ENCODE measurements around the gene AHRR.

Gene AHRR

DNA sequence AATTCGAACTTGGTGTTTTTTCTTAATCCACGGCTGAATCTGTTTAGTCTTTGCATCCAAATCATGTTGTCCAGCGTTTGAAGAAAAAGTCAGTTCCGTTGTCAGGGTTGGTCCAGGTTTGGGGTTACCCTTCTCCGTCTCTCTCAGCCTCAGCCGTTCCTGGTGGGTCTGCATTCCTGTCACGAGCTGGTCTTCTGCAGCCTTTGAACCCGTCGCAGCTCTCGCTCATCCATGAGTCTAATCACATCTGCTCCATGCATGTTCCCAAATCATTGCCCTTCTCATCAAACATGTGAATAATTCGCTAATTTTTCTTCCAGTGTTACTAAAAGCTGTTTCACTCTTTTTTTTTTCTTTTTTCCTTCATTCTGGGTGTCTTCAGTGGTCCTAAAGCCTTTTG lies 82.5 kb downstream of the AHRR start:
- no CpG with 5 or more reads among the region's 11 CpGs for WGBS (ENCODE audit: extremely low coverage, insufficient coverage, insufficient read length)
- H3K27ac ChIP-seq (ENCODE audit: low read depth, low read length), result no peak overlapping the region
- no peak overlapping the region for H3K4me2 ChIP-seq (ENCODE audit: low read length)
- H2BK12ac ChIP-seq (ENCODE audit: low read length), result no peak overlapping the region
- H3K4ac ChIP-seq (ENCODE audit: low read depth, low read length), result no peak overlapping the region
- H3K79me2 ChIP-seq (ENCODE audit: control insufficient read depth, insufficient read depth, low read length, poor library complexity), result no peaks in the 10 kb centered on the region
- H4K91ac ChIP-seq (ENCODE audit: low read depth, low read length), result no peak overlapping the region
- H2BK120ac ChIP-seq (ENCODE audit: insufficient read depth, low read length, poor library complexity), result no peak overlapping the region
- no peak overlapping the region for H4K8ac ChIP-seq (ENCODE audit: low read depth, low read length)
- H3K4me1 ChIP-seq (ENCODE audit: control insufficient read depth in 1 of 2, insufficient read depth in 2 of 2, low read length in 2 of 2), result peaks cover 3 to 14% of the 10 kb centered on the region in 2 experiments
- DNase-seq, result no peak
- H3K27me3 ChIP-seq (ENCODE audit: insufficient read depth, low read length), result no peaks in the 10 kb centered on the region
- peaks cover 2% of the 10 kb centered on the region for H3K9me3 ChIP-seq (ENCODE audit: insufficient read depth, low read depth, low read length)
- H2AFZ ChIP-seq (ENCODE audit: insufficient read depth, low read length, poor library complexity), result no peak overlapping the region
- no peak overlapping the region for H4K12ac ChIP-seq (ENCODE audit: low read depth, low read length)
- no peak overlapping the region for H3K23ac ChIP-seq (ENCODE audit: low read length)
- H3K4me3 ChIP-seq (ENCODE audit: low read depth, low read length), result no peak overlapping the region
- peaks cover 6% of the 10 kb centered on the region for H3K79me1 ChIP-seq (ENCODE audit: low read length)
- H3K18ac ChIP-seq (ENCODE audit: low read length), result no peak overlapping the region
- no peak overlapping the region for H3K9ac ChIP-seq (ENCODE audit: low read length)
- no peak overlapping the region for H3K14ac ChIP-seq (ENCODE audit: low read length)
- H3K36me3 ChIP-seq (ENCODE audit: control insufficient read depth in 1 of 2, insufficient read depth in 2 of 2, low read length in 2 of 2), result no peaks in the 10 kb centered on the region
- no peak overlapping the region for H2AK5ac ChIP-seq (ENCODE audit: low read length)
- H2BK5ac ChIP-seq (ENCODE audit: low read depth, low read length, poor library complexity), result no peak overlapping the region

- no peak overlapping the region for H4K91ac ChIP-seq (ENCODE audit: low read depth, low read length)
- H3K9me3 ChIP-seq (ENCODE audit: insufficient read depth, low read depth, low read length), result peaks cover 2% of the 10 kb centered on the region
- H2BK12ac ChIP-seq (ENCODE audit: low read length), result no peak overlapping the region
- H2AFZ ChIP-seq (ENCODE audit: insufficient read depth, low read length, poor library complexity), result no peak overlapping the region
- DNase-seq, result no peak
- no peak overlapping the region for H2BK5ac ChIP-seq (ENCODE audit: low read depth, low read length, poor library complexity)
- H3K36me3 ChIP-seq (ENCODE audit: control insufficient read depth in 1 of 2, insufficient read depth in 2 of 2, low read length in 2 of 2), result no peaks in the 10 kb centered on the region
- no peaks in the 10 kb centered on the region for H3K79me2 ChIP-seq (ENCODE audit: control insufficient read depth, insufficient read depth, low read length, poor library complexity)
- H3K4me1 ChIP-seq (ENCODE audit: control insufficient read depth in 1 of 2, insufficient read depth in 2 of 2, low read length in 2 of 2), result peaks cover 0 to 10% of the 10 kb centered on the region in 2 experiments
- H2AK5ac ChIP-seq (ENCODE audit: low read length), result no peak overlapping the region
- no peak overlapping the region for H3K4me3 ChIP-seq (ENCODE audit: low read depth, low read length)
- H3K4me2 ChIP-seq (ENCODE audit: low read length), result no peak overlapping the region
- H4K8ac ChIP-seq (ENCODE audit: low read depth, low read length), result no peak overlapping the region
- no peak overlapping the region for H3K4ac ChIP-seq (ENCODE audit: low read depth, low read length)
- peak overlapping the region; percentile 38 for H3K9ac ChIP-seq (ENCODE audit: low read length)
- no peaks in the 10 kb centered on the region for H3K27me3 ChIP-seq (ENCODE audit: insufficient read depth, low read length)
- no peak overlapping the region for H3K27ac ChIP-seq (ENCODE audit: low read depth, low read length)
- no peak overlapping the region for H3K23ac ChIP-seq (ENCODE audit: low read length)
- H3K14ac ChIP-seq (ENCODE audit: low read length), result no peak overlapping the region
- no peak overlapping the region for H4K12ac ChIP-seq (ENCODE audit: low read depth, low read length)
- no peak overlapping the region for H3K18ac ChIP-seq (ENCODE audit: low read length)
- peaks cover 5% of the 10 kb centered on the region for H3K79me1 ChIP-seq (ENCODE audit: low read length)
- WGBS (ENCODE audit: extremely low coverage, insufficient coverage, insufficient read length), result no CpG with 5 or more reads among the region's 12 CpGs
- H2BK120ac ChIP-seq (ENCODE audit: insufficient read depth, low read length, poor library complexity), result no peak overlapping the region
These were observed 83.2 kb downstream of the AHRR start for GRCh38 chr5:404666-405241.

GRCh38 chr5:405421-405820 lies 83.9 kb downstream of the AHRR start:
- Histone ChIP-seq H4K12ac (ENCODE audit: low read depth, low read length) (no peak overlapping the region), H3K4me3 (ENCODE audit: low read depth, low read length) (no peak overlapping the region), H3K4ac (ENCODE audit: low read depth, low read length) (no peak overlapping the region), H3K79me1 (ENCODE audit: low read length) (peaks cover 5% of the 10 kb centered on the region), H3K79me2 (ENCODE audit: control insufficient read depth, insufficient read depth, low read length, poor library complexity) (no peaks in the 10 kb centered on the region), H2BK5ac (ENCODE audit: low read depth, low read length, poor library complexity) (no peak overlapping the region), H3K27me3 (ENCODE audit: insufficient read depth, low read length) (no peaks in the 10 kb centered on the region), H3K27ac (ENCODE audit: low read depth, low read length) (no peak overlapping the region), H3K23ac (ENCODE audit: low read length) (no peak overlapping the region), H2BK120ac (ENCODE audit: insufficient read depth, low read length, poor library complexity) (no peak overlapping the region), H3K9ac (ENCODE audit: low read length) (no peak overlapping the region), H2BK12ac (ENCODE audit: low read length) (no peak overlapping the region), H3K4me2 (ENCODE audit: low read length) (no peak overlapping the region), H3K36me3 (ENCODE audit: control insufficient read depth in 1 of 2, insufficient read depth in 2 of 2, low read length in 2 of 2) (no peaks in the 10 kb centered on the region), H4K91ac (ENCODE audit: low read depth, low read length) (no peak overlapping the region), H2AK5ac (ENCODE audit: low read length) (no peak overlapping the region), H3K14ac (ENCODE audit: low read length) (no peak overlapping the region), H3K9me3 (ENCODE audit: insufficient read depth, low read depth, low read length) (peaks cover 2% of the 10 kb centered on the region), H3K18ac (ENCODE audit: low read length) (no peak overlapping the region), H4K8ac (ENCODE audit: low read depth, low read length) (no peak overlapping the region), H3K4me1 (ENCODE audit: control insufficient read depth in 1 of 2, insufficient read depth in 2 of 2, low read length in 2 of 2) (peaks cover 0 to 8% of the 10 kb centered on the region in 2 experiments), H2AFZ (ENCODE audit: insufficient read depth, low read length, poor library complexity) (no peak overlapping the region)
- DNase-seq, result no peak
- WGBS (ENCODE audit: extremely low coverage, insufficient coverage, insufficient read length), result no CpG with 5 or more reads among the region's 18 CpGs

- no CpG with 5 or more reads among the region's 9 CpGs for whole genome bisulfite sequencing (ENCODE audit: extremely low coverage, insufficient coverage, insufficient read length)
- no peak overlapping the region for H3K14ac ChIP-seq (ENCODE audit: low read length)
These were observed 84.5 kb downstream of the AHRR start for GRCh38 chr5:406041-406440.

More at GRCh38 chr5:406041-406440, 84.5 kb downstream of the AHRR start:
- no peak overlapping the region for H3K4me2 ChIP-seq (ENCODE audit: low read length)
- H3K4ac ChIP-seq (ENCODE audit: low read depth, low read length), result no peak overlapping the region
- H3K36me3 ChIP-seq (ENCODE audit: control insufficient read depth in 1 of 2, insufficient read depth in 2 of 2, low read length in 2 of 2), result no peaks in the 10 kb centered on the region
- no peak overlapping the region for H3K23ac ChIP-seq (ENCODE audit: low read length)
- peaks cover 5% of the 10 kb centered on the region for H3K79me1 ChIP-seq (ENCODE audit: low read length)
- no peaks in the 10 kb centered on the region for H3K27me3 ChIP-seq (ENCODE audit: insufficient read depth, low read length)
- H2AK5ac ChIP-seq (ENCODE audit: low read length), result no peak overlapping the region
- H3K27ac ChIP-seq (ENCODE audit: low read depth, low read length), result no peak overlapping the region
- H3K9me3 ChIP-seq (ENCODE audit: insufficient read depth, low read depth, low read length), result peaks cover 2% of the 10 kb centered on the region
- no peak overlapping the region for H4K12ac ChIP-seq (ENCODE audit: low read depth, low read length)
- H2BK12ac ChIP-seq (ENCODE audit: low read length), result no peak overlapping the region
- no peak overlapping the region for H3K4me3 ChIP-seq (ENCODE audit: low read depth, low read length)
- H3K79me2 ChIP-seq (ENCODE audit: control insufficient read depth, insufficient read depth, low read length, poor library complexity), result no peaks in the 10 kb centered on the region
- no peak overlapping the region for H3K9ac ChIP-seq (ENCODE audit: low read length)
- no peak overlapping the region for H2BK5ac ChIP-seq (ENCODE audit: low read depth, low read length, poor library complexity)
- H2AFZ ChIP-seq (ENCODE audit: insufficient read depth, low read length, poor library complexity), result no peak overlapping the region
- no peak overlapping the region for H4K91ac ChIP-seq (ENCODE audit: low read depth, low read length)
- H4K8ac ChIP-seq (ENCODE audit: low read depth, low read length), result no peak overlapping the region
- H3K4me1 ChIP-seq (ENCODE audit: control insufficient read depth in 1 of 2, insufficient read depth in 2 of 2, low read length in 2 of 2), result peaks cover 0 to 8% of the 10 kb centered on the region in 2 experiments
- H3K18ac ChIP-seq (ENCODE audit: low read length), result no peak overlapping the region
- DNase-seq, result no peak
- H2BK120ac ChIP-seq (ENCODE audit: insufficient read depth, low read length, poor library complexity), result no peak overlapping the region
